Measurements from ENCODE around the gene SASS6.

SASS6 gene

GRCh38 chr1:100151679-100152078 lies 18.9 kb upstream of the SASS6 start (continued):
- no peak for TF ChIP-seq ZNF518A (tag by site-specific recombination; conservative IDR thresholded peaks at IDR 0.05; ENCODE audit: low read depth)

- H3K27ac ChIP-seq (ENCODE audit: extremely low read depth, low read depth, low read length): no peak overlapping the region
- no peak overlapping the region for H3K4me3 ChIP-seq (ENCODE audit: low read depth, low read length)
- TF ChIP-seq, protein P1, sequence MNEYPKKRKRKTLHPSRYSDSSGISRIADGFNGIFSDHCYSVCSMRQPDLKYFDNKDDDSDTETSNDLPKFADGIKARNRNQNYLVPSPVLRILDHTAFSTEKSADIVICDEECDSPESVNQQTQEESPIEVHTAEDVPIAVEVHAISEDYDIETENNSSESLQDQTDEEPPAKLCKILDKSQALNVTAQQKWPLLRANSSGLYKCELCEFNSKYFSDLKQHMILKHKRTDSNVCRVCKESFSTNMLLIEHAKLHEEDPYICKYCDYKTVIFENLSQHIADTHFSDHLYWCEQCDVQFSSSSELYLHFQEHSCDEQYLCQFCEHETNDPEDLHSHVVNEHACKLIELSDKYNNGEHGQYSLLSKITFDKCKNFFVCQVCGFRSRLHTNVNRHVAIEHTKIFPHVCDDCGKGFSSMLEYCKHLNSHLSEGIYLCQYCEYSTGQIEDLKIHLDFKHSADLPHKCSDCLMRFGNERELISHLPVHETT (tag by site-specific recombination; IDR thresholded peaks at IDR 0.05): no peak
- ChIA-PET CTCF (no interaction called here), POLR2A (no interaction called here)
- peaks cover 46 to 74% of the 10 kb centered on the region in 2 experiments for H3K36me3 ChIP-seq (ENCODE audit: control insufficient read depth in 2 of 2, insufficient read depth in 1 of 2, low read length in 2 of 2)
- no peaks in the 10 kb centered on the region for H3K4me1 ChIP-seq (ENCODE audit: control insufficient read depth, insufficient read depth, low read length)
- no peaks in the 10 kb centered on the region for H3K9me3 ChIP-seq (ENCODE audit: control insufficient read depth, insufficient read depth, low read depth, low read length)
Measured at GRCh38 chr1:100147875-100148274, 15.1 kb upstream of the SASS6 start.

GRCh38 chr1:100146958-100147357 lies 14.2 kb upstream of the SASS6 start:
- no peak overlapping the region for H3K27ac ChIP-seq (ENCODE audit: extremely low read depth, low read depth, low read length)
- no peaks in the 10 kb centered on the region for H3K4me1 ChIP-seq (ENCODE audit: control insufficient read depth, insufficient read depth, low read length)
- TF ChIP-seq GLI2 (tag by site-specific recombination; IDR thresholded peaks at IDR 0.05; ENCODE audit: borderline replicate concordance, low read depth): no peak
- no peak for TF ChIP-seq YY2 (tag by site-specific recombination; IDR thresholded peaks at IDR 0.05)
- TF ChIP-seq ZNF174 (tag by site-specific recombination; IDR thresholded peaks at IDR 0.05): no peak
- no peak for TF ChIP-seq KLF1 (tag by site-specific recombination; IDR thresholded peaks at IDR 0.05)
- no peak for TF ChIP-seq ZNF223 (tag by site-specific recombination; IDR thresholded peaks at IDR 0.05)
- TF ChIP-seq ZNF10 (tag by site-specific recombination; IDR thresholded peaks at IDR 0.05): no peak
- no peak for TF ChIP-seq ZNF654 (tag by site-specific recombination; IDR thresholded peaks at IDR 0.05; ENCODE audit: low read depth)
- TF ChIP-seq SCRT2 (tag by site-specific recombination; IDR thresholded peaks at IDR 0.05): no peak
- no peak for TF ChIP-seq KLF10 (tag by site-specific recombination; IDR thresholded peaks at IDR 0.05)
- no peak for TF ChIP-seq BCL11A (tag by site-specific recombination; IDR thresholded peaks at IDR 0.05; ENCODE audit: low read depth)
- TF ChIP-seq, protein P2, sequence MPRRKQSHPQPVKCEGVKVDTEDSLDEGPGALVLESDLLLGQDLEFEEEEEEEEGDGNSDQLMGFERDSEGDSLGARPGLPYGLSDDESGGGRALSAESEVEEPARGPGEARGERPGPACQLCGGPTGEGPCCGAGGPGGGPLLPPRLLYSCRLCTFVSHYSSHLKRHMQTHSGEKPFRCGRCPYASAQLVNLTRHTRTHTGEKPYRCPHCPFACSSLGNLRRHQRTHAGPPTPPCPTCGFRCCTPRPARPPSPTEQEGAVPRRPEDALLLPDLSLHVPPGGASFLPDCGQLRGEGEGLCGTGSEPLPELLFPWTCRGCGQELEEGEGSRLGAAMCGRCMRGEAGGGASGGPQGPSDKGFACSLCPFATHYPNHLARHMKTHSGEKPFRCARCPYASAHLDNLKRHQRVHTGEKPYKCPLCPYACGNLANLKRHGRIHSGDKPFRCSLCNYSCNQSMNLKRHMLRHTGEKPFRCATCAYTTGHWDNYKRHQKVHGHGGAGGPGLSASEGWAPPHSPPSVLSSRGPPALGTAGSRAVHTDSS (tag by site-specific recombination; IDR thresholded peaks at IDR 0.05): no peak
- no peak for TF ChIP-seq PATZ1 (tag by site-specific recombination; IDR thresholded peaks at IDR 0.05)
- no peak for TF ChIP-seq EGR2 (tag by site-specific recombination; IDR thresholded peaks at IDR 0.05; ENCODE audit: low read depth)
- no peak for TF ChIP-seq ZFP41 (tag by site-specific recombination; IDR thresholded peaks at IDR 0.05; ENCODE audit: borderline replicate concordance)
- no peak for TF ChIP-seq ZNF140 (tag by site-specific recombination; IDR thresholded peaks at IDR 0.05)
- TF ChIP-seq ZNF366 (tag by site-specific recombination; conservative IDR thresholded peaks at IDR 0.05): no peak
- no peak for TF ChIP-seq ZNF202 (tag by site-specific recombination; IDR thresholded peaks at IDR 0.05; ENCODE audit: borderline replicate concordance)
- peaks cover 47 to 81% of the 10 kb centered on the region in 2 experiments for H3K36me3 ChIP-seq (ENCODE audit: control insufficient read depth in 2 of 2, insufficient read depth in 1 of 2, low read length in 2 of 2)
- POLR2A ChIA-PET: no interaction called here
- H3K9me3 ChIP-seq (ENCODE audit: control insufficient read depth, insufficient read depth, low read depth, low read length): no peaks in the 10 kb centered on the region
- CTCF ChIA-PET: no interaction called here
- H3K4me3 ChIP-seq (ENCODE audit: low read depth, low read length): no peak overlapping the region

All from HEK293 (cell line).